H1 (cell line): ENCODE data around the gene MPEG1. TPM values are rescaled to one million over a fixed set of nuclear protein-coding genes. Genes with fewer than 3 reads are reported as not detected.

ENCODE experiments used
- CTCF ChIA-PET: fragments of 300-600 bp; sonication (Branson Sonifier 250); formaldehyde crosslinking; loops from one replicate; lab custom pipeline; 2021; ENCODE audit not compliant: partially characterized antibody; lab: Charles Lee
- POLR2A ChIA-PET: fragments of 300-600 bp; sonication (Branson Sonifier 250); formaldehyde crosslinking; loops from one replicate; lab custom pipeline; 2021; ENCODE audit warnings: inconsistent platforms; ENCODE audit not compliant: partially characterized antibody; lab: Charles Lee
- DNase-seq, 2 experiments: peaks; one replicate each; pipeline versions ENCODE4 v3.0.0 to v3.0.0-alpha.2; 2010 to 2022; ENCODE audit warnings: low spot score in 2 of 2, low read depth in 1 of 2, mixed read lengths in 1 of 2
- FAIRE-seq: peaks from 2 replicates; lab custom pipeline; 2011; peaks lifted over from hg19 to GRCh38; lab: Jason Lieb, UNC
- H2AFZ ChIP-seq: 2 replicates; pipeline ENCODE4 v1.8.1; 2012; ENCODE audit warnings: low read length, inconsistent platforms
- H2AK5ac ChIP-seq: 2 replicates; pipeline ENCODE4 v1.6.1; 2013; ENCODE audit warnings: low read depth, low read length
- H2BK120ac ChIP-seq: replicated peaks from 2 replicates; pipeline ENCODE3; 2013; ENCODE audit warnings: low read depth, low read length, inconsistent platforms
- H2BK12ac ChIP-seq: 2 replicates; pipeline ENCODE4 v1.6.1; 2013; ENCODE audit warnings: low read depth, low read length
- H2BK15ac ChIP-seq: 2 replicates; pipeline ENCODE4 v1.6.1; 2013; ENCODE audit warnings: low read length
- H2BK20ac ChIP-seq: 2 replicates; pipeline ENCODE4 v1.6.1; 2013; ENCODE audit warnings: low read length
- H2BK5ac ChIP-seq: 2 replicates; pipeline ENCODE4 v1.6.1; 2013; ENCODE audit warnings: low read depth, low read length
- H3K14ac ChIP-seq: 2 replicates; pipeline ENCODE4 v1.6.1; 2013; ENCODE audit warnings: inconsistent platforms; ENCODE audit not compliant: insufficient read length
- H3K18ac ChIP-seq: 2 replicates; pipeline ENCODE4 v1.6.1; 2013; ENCODE audit warnings: low read length; ENCODE audit errors: extremely low read depth
- H3K23ac ChIP-seq: 2 replicates; pipeline ENCODE4 v1.6.1; 2013; ENCODE audit warnings: inconsistent platforms; ENCODE audit not compliant: insufficient read length
- H3K23me2 ChIP-seq: 2 replicates; pipeline ENCODE4 v1.6.1; 2013; ENCODE audit warnings: low read depth, low read length
- H3K27ac ChIP-seq: 2 replicates; pipeline ENCODE4 v1.6.1; 2011; ENCODE audit warnings: low read depth, low read length, inconsistent platforms
- H3K27me3 ChIP-seq, 4 experiments: replicated peaks in 1 of 4; 1 replicate in 1 of 4; 2 replicates in 3 of 4; pipeline versions ENCODE4 v1.6.1 to v1.8.1; 2011 to 2013; ENCODE audit warnings: low read length in 3 of 4, mild to moderate bottlenecking in 3 of 4, inconsistent platforms in 2 of 4, mixed read lengths in 2 of 4, moderate library complexity in 1 of 4; ENCODE audit not compliant: control insufficient read depth in 3 of 4, insufficient read depth in 3 of 4; ENCODE audit errors: extremely low read depth in 1 of 4
- H3K36me3 ChIP-seq, 4 experiments: 2 replicates each; pipeline versions ENCODE4 v1.6.1 to v1.8.1; 2011 to 2013; ENCODE audit warnings: mild to moderate bottlenecking in 4 of 4, low read length in 3 of 4, moderate library complexity in 2 of 4, control low read depth in 1 of 4, inconsistent platforms in 1 of 4; ENCODE audit not compliant: insufficient read depth in 4 of 4, control insufficient read depth in 2 of 4
- H3K4ac ChIP-seq: replicated peaks from 2 replicates; pipeline ENCODE3; 2013; ENCODE audit warnings: low read length, low read depth, mixed read lengths, inconsistent platforms; ENCODE audit not compliant: insufficient read length
- H3K4me1 ChIP-seq, 4 experiments: replicated peaks in 1 of 4; 1 replicate in 1 of 4; 2 replicates in 3 of 4; pipeline versions ENCODE4 v1.6.1 to v1.8.1; 2011 to 2013; ENCODE audit warnings: low read length in 3 of 4, inconsistent platforms in 2 of 4, mixed read lengths in 1 of 4; ENCODE audit not compliant: insufficient read depth in 4 of 4, control insufficient read depth in 3 of 4
- H3K4me2 ChIP-seq, 2 experiments: 2 replicates each; pipeline versions ENCODE4 v1.6.1 to v1.8.1; 2011 to 2013; ENCODE audit warnings: low read depth in 2 of 2, low read length in 2 of 2, control low read depth in 1 of 2, inconsistent platforms in 1 of 2, mild to moderate bottlenecking in 1 of 2; ENCODE audit not compliant: insufficient read depth in 1 of 2
- H3K4me3 ChIP-seq, 4 experiments: fragments of 200-600, 300-600 bp in 1 of 4; sonication (generic), shearing (Covaris generic), sonication (Bioruptor Twin) in 1 of 4; 2 replicates each; pipeline versions ENCODE4 v1.5.1 to v1.8.1; 2011 to 2016; ENCODE audit warnings: low read length in 4 of 4, low read depth in 3 of 4, control low read depth in 2 of 4, inconsistent platforms in 2 of 4, mild to moderate bottlenecking in 2 of 4, mixed read lengths in 1 of 4, moderate library complexity in 1 of 4; ENCODE audit not compliant: insufficient read depth in 2 of 4; ENCODE audit errors: extremely low read depth in 1 of 4
- H3K56ac ChIP-seq: replicated peaks from 2 replicates; pipeline ENCODE3; 2013; ENCODE audit warnings: low read depth, mild to moderate bottlenecking, mixed read lengths, low read length, inconsistent platforms; ENCODE audit not compliant: insufficient read length
- H3K79me1 ChIP-seq: 2 replicates; pipeline ENCODE4 v1.6.1; 2013; ENCODE audit warnings: low read depth, low read length, control low read depth
- H3K79me2 ChIP-seq, 2 experiments: 2 replicates each; pipeline versions ENCODE4 v1.6.1 to v1.8.1; 2012 to 2013; ENCODE audit warnings: low read length in 2 of 2, mild to moderate bottlenecking in 2 of 2, inconsistent platforms in 1 of 2; ENCODE audit not compliant: insufficient read depth in 2 of 2, control insufficient read depth in 1 of 2
- H3K9ac ChIP-seq, 4 experiments: replicated peaks in 1 of 4; 1 replicate in 1 of 4; 2 replicates in 3 of 4; pipeline versions ENCODE4 v1.6.1 to v1.8.1; 2011 to 2013; ENCODE audit warnings: low read depth in 3 of 4, low read length in 3 of 4, control low read depth in 2 of 4, mild to moderate bottlenecking in 2 of 4, moderate library complexity in 2 of 4, inconsistent platforms in 1 of 4; ENCODE audit errors: extremely low read depth in 1 of 4
- H3K9me3 ChIP-seq, 2 experiments: 2 replicates each; pipeline versions ENCODE4 v1.6.1 to v1.8.1; 2012 to 2013; ENCODE audit warnings: mild to moderate bottlenecking in 2 of 2, moderate library complexity in 2 of 2, control low read depth in 1 of 2, inconsistent platforms in 1 of 2, low read depth in 1 of 2, low read length in 1 of 2, mixed read lengths in 1 of 2; ENCODE audit not compliant: insufficient read depth in 2 of 2
- H4K20me1 ChIP-seq, 2 experiments: replicated peaks in 1 of 2; 2 replicates each; pipeline versions ENCODE3 to v1.8.1; 2011 to 2013; ENCODE audit warnings: inconsistent platforms in 2 of 2, low read length in 2 of 2, mild to moderate bottlenecking in 1 of 2; ENCODE audit not compliant: insufficient read depth in 2 of 2, control insufficient read depth in 1 of 2
- H4K5ac ChIP-seq: 2 replicates; pipeline ENCODE4 v1.6.1; 2013; ENCODE audit warnings: low read length, low read depth, mixed read lengths, inconsistent platforms; ENCODE audit not compliant: insufficient read length
- H4K8ac ChIP-seq: 2 replicates; pipeline ENCODE4 v1.8.0; 2013; ENCODE audit warnings: mild to moderate bottlenecking, moderate library complexity, low read length, inconsistent platforms; ENCODE audit not compliant: insufficient read depth; ENCODE audit errors: extremely low read depth
- H4K91ac ChIP-seq: replicated peaks from 2 replicates; pipeline ENCODE3; 2013; ENCODE audit warnings: low read length, mixed read lengths, inconsistent platforms; ENCODE audit not compliant: insufficient read length
- ATF2 ChIP-seq: IDR thresholded peaks from 2 replicates; pipeline ENCODE4 v1.6.1; 2012; ENCODE audit warnings: low read length, inconsistent platforms
- CBX8 ChIP-seq: fragments of 300-800, 300-1000 bp; sonication (generic); IDR thresholded peaks from 2 replicates; pipeline ENCODE4 v1.7.1; 2016; ENCODE audit warnings: low read depth, low read length, borderline replicate concordance
- GTF2F1 ChIP-seq: IDR thresholded peaks from 2 replicates; pipeline ENCODE4 v1.6.1; 2012; ENCODE audit warnings: low read depth, low read length, improper control_type of control experiment, borderline replicate concordance
- KDM5A ChIP-seq: fragments of 200-600 bp; IDR thresholded peaks from 2 replicates; pipeline ENCODE4 v1.7.1; 2012; ENCODE audit warnings: mild to moderate bottlenecking, low read length, inconsistent platforms, mixed read lengths
- MAFK ChIP-seq: IDR thresholded peaks from 2 replicates; pipeline ENCODE4 v1.6.1; 2012; ENCODE audit warnings: low read depth, mild to moderate bottlenecking, improper control_type of control experiment, low read length
- POLR2A ChIP-seq, 2 experiments: IDR thresholded peaks; 1 replicate in 1 of 2; 2 replicates in 1 of 2; pipeline ENCODE4 v1.6.1; 2011; ENCODE audit warnings: low read depth in 2 of 2, low read length in 2 of 2, mild to moderate bottlenecking in 2 of 2; ENCODE audit errors: control extremely low read depth in 1 of 2
- POLR2AphosphoS5 ChIP-seq: IDR thresholded peaks from 2 replicates; pipeline ENCODE4 v1.6.1; 2011; ENCODE audit warnings: low read depth, low read length
- RNF2 ChIP-seq: fragments of 200-900, 300-1000 bp; sonication (generic); IDR thresholded peaks from 2 replicates; pipeline ENCODE4 v1.7.1; 2016; ENCODE audit warnings: borderline replicate concordance, low read depth, mild to moderate bottlenecking, antibody characterized with exemption, low read length; ENCODE audit not compliant: poor library complexity, severe bottlenecking; ENCODE audit errors: missing control alignments
- SIX5 ChIP-seq: IDR thresholded peaks from 2 replicates; pipeline ENCODE4 v1.6.1; 2011; ENCODE audit warnings: mild to moderate bottlenecking, low read depth, low read length
- SP2 ChIP-seq: IDR thresholded peaks from 2 replicates; pipeline ENCODE4 v1.6.1; 2012; ENCODE audit warnings: mild to moderate bottlenecking, low read length, inconsistent platforms
- SP4 ChIP-seq: IDR thresholded peaks from 2 replicates; pipeline ENCODE4 v1.6.1; 2012; ENCODE audit warnings: low read length, inconsistent platforms
- SUZ12 ChIP-seq: fragments of 200-600 bp; sonication (generic); IDR thresholded peaks from 2 replicates; pipeline ENCODE4 v1.6.1; 2012; ENCODE audit warnings: mild to moderate bottlenecking, inconsistent platforms, low read length, moderate library complexity, mixed read lengths
- TAF7 ChIP-seq: optimal IDR thresholded peaks from 2 replicates; pipeline ENCODE3; 2011; ENCODE audit warnings: low read depth, mild to moderate bottlenecking, inconsistent platforms, low read length, moderate library complexity, borderline replicate concordance
- TCF12 ChIP-seq: IDR thresholded peaks from 2 replicates; pipeline ENCODE4 v1.6.1; 2011; ENCODE audit warnings: low read depth, mild to moderate bottlenecking, low read length
- WGBS, 2 experiments: shearing (Covaris generic) in 1 of 2; methylation state at CpG; one replicate each; pipeline versions ENCODE4 v1.1.6 to v1.1.7; 2013 to 2015; ENCODE audit warnings: low lambda C conversion rate in 2 of 2, mixed read lengths in 2 of 2, inconsistent platforms in 1 of 2, low coverage in 1 of 2, missing lambda C conversion rate in 1 of 2; ENCODE audit not compliant: insufficient replicate concordance in 2 of 2, insufficient coverage in 1 of 2, insufficient read length in 1 of 2; ENCODE audit errors: extremely low coverage in 1 of 2, missing lambda C conversion rate in 1 of 2; 5-methylcytosine and 5-hydroxymethylcytosine counted together
- polyA plus RNA-seq, 7 experiments: library from polyadenylated mRNA; depleted of rRNA in 3 of 7; stranded (reverse) in 5 of 7; unstranded in 2 of 7; fragments of >200 nt in 5 of 7; fragments of 200-250 nt in 2 of 7; gene quantifications; 1 replicate in 5 of 7; 2 replicates in 1 of 7; 4 replicates in 1 of 7; pipeline versions ENCODE4 v1.2.1 to v1.2.3, GENCODE V29; 2011 to 2013; ENCODE audit warnings: missing spikeins in 2 of 7, mixed read lengths in 2 of 7
- total RNA-seq: library from RNA; stranded (reverse); fragmentation: NEBNext Ultra II Directional; extraction: Animal tissue kit (Norgen Biotek cat#: 25700); gene quantifications from 2 replicates; pipeline ENCODE4 v1.2.1, GENCODE V29; 2021

The MPEG1 gene
- total and polyA plus RNA-seq, 2 of the 8 experiments (the other 6 are each of a cell fraction or from before 2014, with no cell fraction given) = not detected

- Histone ChIP-seq H4K5ac (no peak overlapping the region), H2BK20ac (no peak overlapping the region), H3K79me1 (no peaks in the 10 kb centered on the region), H3K4me3 (no peak overlapping the region), H3K4me1 (no peaks in the 10 kb centered on the region), H3K4ac (no peak overlapping the region), H3K9me3 (no peaks in the 10 kb centered on the region), H3K18ac (no peak overlapping the region), H2AFZ (no peak overlapping the region), H2BK15ac (no peak overlapping the region), H3K27ac (no peak overlapping the region), H2BK5ac (no peak overlapping the region), H4K91ac (no peak overlapping the region), H4K20me1 (no peaks in the 10 kb centered on the region), H3K79me2 (no peaks in the 10 kb centered on the region), H3K14ac (no peak overlapping the region), H3K23me2 (no peaks in the 10 kb centered on the region; the same call in 1 of the 2 replicates), H3K27me3 (no peaks in the 10 kb centered on the region), H2BK12ac (no peak overlapping the region), H3K56ac (no peak overlapping the region), H3K36me3 (no peaks in the 10 kb centered on the region), H3K23ac (no peak overlapping the region), H2BK120ac (no peak overlapping the region), H3K9ac (no peak overlapping the region), H3K4me2 (no peak overlapping the region), H2AK5ac (no peak overlapping the region), H4K8ac (no peak overlapping the region)
- ChIA-PET POLR2A (no interaction called here), CTCF (interaction anchor here (0.9 to 3.4 kb wide), 4 partner anchors 9 to 37 kb away, joined by 3 to 15 read pairs (median 4); no protein-coding TSS in a partner anchor)
- DNase-seq = no peak
- WGBS, 2 experiments = 59% methylated on average over 2 of the region's 2 CpGs; no CpG with 5 or more reads in 1 of the 2 experiments
- no peak for FAIRE-seq
- TF ChIP-seq SIX5 = no peak
- TF ChIP-seq RNF2 = no peak
- no peak for TF ChIP-seq MAFK
- no peak for TF ChIP-seq SP4
- TF ChIP-seq POLR2AphosphoS5 = no peak
- no peak for TF ChIP-seq KDM5A
- no peak for TF ChIP-seq TAF7
- no peak for TF ChIP-seq ATF2
- no peak for TF ChIP-seq TCF12
- no peak for TF ChIP-seq POLR2A (IDR thresholded peaks at IDR 0.05; ENCODE audit: control extremely low read depth in 1 of 2, low read depth in 2 of 2, low read length in 2 of 2)
- no peak for TF ChIP-seq SP2
- no peak for TF ChIP-seq SUZ12
- TF ChIP-seq GTF2F1 = no peak
- no peak for TF ChIP-seq CBX8
These were observed 6.2 kb upstream of the MPEG1 start for GRCh38 chr11:59218893-59219292.
